Fibroblast of skin of back (primary cell): ENCODE data around the gene BAIAP2L1.
"Not testable (repeated sequence)": the region's sequence is repeated elsewhere in the genome, so short reads cannot be mapped to it uniquely, and the experiment has no call there.

Experiments used
- DNase-seq: peaks from one replicate; pipeline ENCODE4 v3.0.0-alpha.2; 2013

BAIAP2L1 gene

GRCh38 chr7:98398567-98399372 is 2.1 kb downstream of the BAIAP2L1 start:
- DNase-seq, result no peak

- no peak for DNase-seq
Observed at GRCh38 chr7:98396768-98397167, 4.1 kb downstream of the BAIAP2L1 start.

- no peak for DNase-seq
Observed at GRCh38 chr7:98395951-98396350, 4.9 kb downstream of the BAIAP2L1 start.

GRCh38 chr7:98395481-98395880 is 5.4 kb downstream of the BAIAP2L1 start:
- no peak for DNase-seq

- peak; percentile 95 for DNase-seq
Observed at GRCh38 chr7:98394377-98394836, 6.5 kb downstream of the BAIAP2L1 start.

- DNase-seq, result no peak
Observed at GRCh38 chr7:98387544-98388226, 13.2 kb downstream of the BAIAP2L1 start.

GRCh38 chr7:98387131-98387530 is 13.8 kb downstream of the BAIAP2L1 start:
- DNase-seq, result no peak

GRCh38 chr7:98385532-98385931 is 15.4 kb downstream of the BAIAP2L1 start:
- DNase-seq, result not testable (repeated sequence)

- no peak for DNase-seq
Observed at GRCh38 chr7:98378210-98378819, 22.6 kb downstream of the BAIAP2L1 start.

GRCh38 chr7:98376711-98377110 is 24.2 kb downstream of the BAIAP2L1 start:
- no peak for DNase-seq

- DNase-seq, result no peak
Observed at GRCh38 chr7:98375664-98376063, 25.2 kb downstream of the BAIAP2L1 start.

GRCh38 chr7:98374285-98374680 is 26.6 kb downstream of the BAIAP2L1 start:
- no peak for DNase-seq

- DNase-seq, result peak; percentile 33
Observed at GRCh38 chr7:98372993-98373392, 27.9 kb downstream of the BAIAP2L1 start.

- DNase-seq, result no peak
Observed at GRCh38 chr7:98369726-98370125, 31.2 kb downstream of the BAIAP2L1 start.

- DNase-seq, result peak; percentile 37
Observed at GRCh38 chr7:98368716-98369115, 32.2 kb downstream of the BAIAP2L1 start.

- DNase-seq, result no peak
Observed at GRCh38 chr7:98366562-98366938, 34.3 kb downstream of the BAIAP2L1 start.

- no peak for DNase-seq
Observed at GRCh38 chr7:98365863-98366561, 34.9 kb downstream of the BAIAP2L1 start.

GRCh38 chr7:98364220-98364619 is 36.7 kb downstream of the BAIAP2L1 start:
- no peak for DNase-seq

- no peak for DNase-seq
Observed at GRCh38 chr7:98362517-98362916, 38.4 kb downstream of the BAIAP2L1 start.

- no peak for DNase-seq
Observed at GRCh38 chr7:98360221-98361130, 40.4 kb downstream of the BAIAP2L1 start.

GRCh38 chr7:98359395-98359794 is 41.5 kb downstream of the BAIAP2L1 start:
- no peak for DNase-seq

- no peak for DNase-seq
Observed at GRCh38 chr7:98358706-98359105, 42.2 kb downstream of the BAIAP2L1 start.
